Endothelial cell (in vitro differentiated cells): ENCODE data around the gene UHMK1. TPM values are rescaled to one million over a fixed set of nuclear protein-coding genes. Genes with fewer than 3 reads are reported as not detected.

Experiments used
- DNase-seq: peaks from one replicate; pipeline ENCODE4 v3.0.0; 2021; ENCODE audit warnings: low spot score
- H3K27ac Mint-ChIP-seq: one replicate; pipeline ENCODE4 v1.8.0; 2021; ENCODE audit warnings: mixed read lengths, inconsistent platforms; ENCODE audit not compliant: unreplicated experiment
- H3K27me3 Mint-ChIP-seq: one replicate; pipeline ENCODE4 v1.8.0; 2021; ENCODE audit warnings: mild to moderate bottlenecking, moderate library complexity, mixed read lengths, inconsistent platforms; ENCODE audit not compliant: unreplicated experiment
- H3K36me3 Mint-ChIP-seq: one replicate; pipeline ENCODE4 v1.8.0; 2021; ENCODE audit warnings: mild to moderate bottlenecking, low read depth, mixed read lengths, inconsistent platforms; ENCODE audit not compliant: unreplicated experiment
- H3K4me1 Mint-ChIP-seq: one replicate; pipeline ENCODE4 v1.8.0; 2021; ENCODE audit warnings: mild to moderate bottlenecking, mixed read lengths, inconsistent platforms; ENCODE audit not compliant: unreplicated experiment
- H3K4me3 Mint-ChIP-seq: one replicate; pipeline ENCODE4 v1.8.0; 2021; ENCODE audit warnings: mild to moderate bottlenecking, mixed read lengths, inconsistent platforms; ENCODE audit not compliant: unreplicated experiment
- H3K9me3 Mint-ChIP-seq: one replicate; pipeline ENCODE4 v1.8.0; 2021; ENCODE audit warnings: mixed read lengths, inconsistent platforms; ENCODE audit not compliant: unreplicated experiment
- total RNA-seq: library from RNA; stranded (reverse); fragmentation: NEBNext Ultra II Directional; extraction: Animal tissue kit (Norgen Biotek cat#: 25700); gene quantifications from one replicate; pipeline ENCODE4 v1.2.1, GENCODE V29; 2021; ENCODE audit not compliant: unreplicated experiment
- TF ChIP-seq, protein P1 (sequence below): fragments of 200-600 bp; sonication (generic); IDR thresholded peaks from one replicate; pipeline ENCODE4 v1.5.0; 2021; ENCODE audit warnings: antibody characterized with exemption; ENCODE audit not compliant: unreplicated experiment

The UHMK1 gene
- total RNA-seq, 1 donor from 2014 or later: 17.8 TPM

DNA sequence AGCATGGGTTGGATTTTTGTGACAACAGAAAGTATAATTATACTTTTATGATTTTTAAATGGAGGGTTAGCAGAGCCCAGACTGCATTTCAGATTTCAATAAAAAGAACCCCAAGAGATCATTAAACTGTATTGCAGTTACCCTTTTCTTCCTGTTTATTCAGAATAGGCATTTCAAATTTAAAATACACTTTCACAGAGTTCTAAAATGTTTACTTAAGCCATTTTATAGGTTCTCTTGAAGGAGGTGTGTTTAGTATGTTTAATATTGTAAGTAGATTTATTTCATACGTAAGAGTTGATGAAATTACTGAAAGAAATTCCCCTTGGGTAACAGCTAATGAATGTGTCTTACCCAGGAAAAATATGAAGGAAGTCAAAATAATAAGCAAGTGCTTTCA is 81.3 kb downstream of the UHMK1 start:
- TF ChIP-seq, protein P1, sequence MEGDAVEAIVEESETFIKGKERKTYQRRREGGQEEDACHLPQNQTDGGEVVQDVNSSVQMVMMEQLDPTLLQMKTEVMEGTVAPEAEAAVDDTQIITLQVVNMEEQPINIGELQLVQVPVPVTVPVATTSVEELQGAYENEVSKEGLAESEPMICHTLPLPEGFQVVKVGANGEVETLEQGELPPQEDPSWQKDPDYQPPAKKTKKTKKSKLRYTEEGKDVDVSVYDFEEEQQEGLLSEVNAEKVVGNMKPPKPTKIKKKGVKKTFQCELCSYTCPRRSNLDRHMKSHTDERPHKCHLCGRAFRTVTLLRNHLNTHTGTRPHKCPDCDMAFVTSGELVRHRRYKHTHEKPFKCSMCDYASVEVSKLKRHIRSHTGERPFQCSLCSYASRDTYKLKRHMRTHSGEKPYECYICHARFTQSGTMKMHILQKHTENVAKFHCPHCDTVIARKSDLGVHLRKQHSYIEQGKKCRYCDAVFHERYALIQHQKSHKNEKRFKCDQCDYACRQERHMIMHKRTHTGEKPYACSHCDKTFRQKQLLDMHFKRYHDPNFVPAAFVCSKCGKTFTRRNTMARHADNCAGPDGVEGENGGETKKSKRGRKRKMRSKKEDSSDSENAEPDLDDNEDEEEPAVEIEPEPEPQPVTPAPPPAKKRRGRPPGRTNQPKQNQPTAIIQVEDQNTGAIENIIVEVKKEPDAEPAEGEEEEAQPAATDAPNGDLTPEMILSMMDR: no peak
- H3K36me3 Mint-ChIP-seq: peaks cover 4% of the 10 kb centered on the region
- H3K27ac Mint-ChIP-seq: no peak overlapping the region
- H3K4me1 Mint-ChIP-seq: no peaks in the 10 kb centered on the region
- no peaks in the 10 kb centered on the region for H3K9me3 Mint-ChIP-seq
- H3K4me3 Mint-ChIP-seq: no peak overlapping the region
- no peaks in the 10 kb centered on the region for H3K27me3 Mint-ChIP-seq
- no peak for DNase-seq

Other genes starting within 250 kb of the UHMK1 start
- not detected for gene SPATA46, start 121.0 kb upstream of the UHMK1 start, total RNA-seq
- 28.2 TPM for gene C1orf226, start 116.1 kb upstream of the UHMK1 start, total RNA-seq
- not detected for gene SH2D1B, start 85.7 kb upstream of the UHMK1 start, total RNA-seq
- 20.9 TPM for gene UAP1, start 63.9 kb downstream of the UHMK1 start, total RNA-seq
- gene DDR2, start 134.6 kb downstream of the UHMK1 start, total RNA-seq: 0.33 TPM